Measurements from ENCODE around the gene RAPGEF2. TPM values are rescaled to one million over a fixed set of nuclear protein-coding genes. Genes with fewer than 3 reads are reported as not detected.

RAPGEF2 gene, protein sequence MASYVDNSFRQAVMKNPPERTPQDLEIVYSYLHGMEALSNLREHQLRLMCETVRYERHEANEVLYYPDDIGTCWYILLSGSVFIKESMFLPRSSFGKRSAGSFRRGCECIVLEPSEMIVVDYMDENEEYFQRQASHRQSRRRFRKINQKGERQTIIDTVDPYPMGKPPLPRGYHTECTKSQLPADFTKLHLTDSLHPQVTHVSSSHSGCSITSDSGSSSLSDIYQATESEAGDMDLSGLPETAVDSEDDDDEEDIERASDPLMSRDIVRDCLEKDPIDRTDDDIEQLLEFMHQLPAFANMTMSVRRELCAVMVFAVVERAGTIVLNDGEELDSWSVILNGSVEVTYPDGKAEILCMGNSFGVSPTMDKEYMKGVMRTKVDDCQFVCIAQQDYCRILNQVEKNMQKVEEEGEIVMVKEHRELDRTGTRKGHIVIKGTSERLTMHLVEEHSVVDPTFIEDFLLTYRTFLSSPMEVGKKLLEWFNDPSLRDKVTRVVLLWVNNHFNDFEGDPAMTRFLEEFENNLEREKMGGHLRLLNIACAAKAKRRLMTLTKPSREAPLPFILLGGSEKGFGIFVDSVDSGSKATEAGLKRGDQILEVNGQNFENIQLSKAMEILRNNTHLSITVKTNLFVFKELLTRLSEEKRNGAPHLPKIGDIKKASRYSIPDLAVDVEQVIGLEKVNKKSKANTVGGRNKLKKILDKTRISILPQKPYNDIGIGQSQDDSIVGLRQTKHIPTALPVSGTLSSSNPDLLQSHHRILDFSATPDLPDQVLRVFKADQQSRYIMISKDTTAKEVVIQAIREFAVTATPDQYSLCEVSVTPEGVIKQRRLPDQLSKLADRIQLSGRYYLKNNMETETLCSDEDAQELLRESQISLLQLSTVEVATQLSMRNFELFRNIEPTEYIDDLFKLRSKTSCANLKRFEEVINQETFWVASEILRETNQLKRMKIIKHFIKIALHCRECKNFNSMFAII (N-terminal part only)
- 10 to 100 TPM; 31.3 to 78.1 (median 67.0) TPM for total RNA-seq
- 10 to 100 TPM in 1 of 3 donors, 1 to 10 TPM in 2; 3.3 to 10.1 (median 7.3) TPM for polyA plus RNA-seq
- long read RNA-seq, donor 1 = 0 reads
- long read RNA-seq, donor 2, partial matches to known transcripts = 5 of 5 reads
- long read RNA-seq, donor 2, other reads (novel, unspliced or antisense) = 0 of 5 reads
- long read RNA-seq, donor 3, partial matches to known transcripts = 0 of 1 reads
- long read RNA-seq, donor 3, other reads (novel, unspliced or antisense) = 0 of 1 reads
- long read RNA-seq, donor 4 = 0 reads
- long read RNA-seq, donor 5 = 0 reads
- long read RNA-seq, donor 6 = 0 reads
- long read RNA-seq, donor 7 = 0 reads
- long read RNA-seq, donor 8 = 0 reads
- long read RNA-seq, donor 9, partial matches to known transcripts = 0 of 1 reads
- long read RNA-seq, donor 9, other reads (novel, unspliced or antisense) = 0 of 1 reads
- long read RNA-seq, donor 10 = 0 reads

DNA sequence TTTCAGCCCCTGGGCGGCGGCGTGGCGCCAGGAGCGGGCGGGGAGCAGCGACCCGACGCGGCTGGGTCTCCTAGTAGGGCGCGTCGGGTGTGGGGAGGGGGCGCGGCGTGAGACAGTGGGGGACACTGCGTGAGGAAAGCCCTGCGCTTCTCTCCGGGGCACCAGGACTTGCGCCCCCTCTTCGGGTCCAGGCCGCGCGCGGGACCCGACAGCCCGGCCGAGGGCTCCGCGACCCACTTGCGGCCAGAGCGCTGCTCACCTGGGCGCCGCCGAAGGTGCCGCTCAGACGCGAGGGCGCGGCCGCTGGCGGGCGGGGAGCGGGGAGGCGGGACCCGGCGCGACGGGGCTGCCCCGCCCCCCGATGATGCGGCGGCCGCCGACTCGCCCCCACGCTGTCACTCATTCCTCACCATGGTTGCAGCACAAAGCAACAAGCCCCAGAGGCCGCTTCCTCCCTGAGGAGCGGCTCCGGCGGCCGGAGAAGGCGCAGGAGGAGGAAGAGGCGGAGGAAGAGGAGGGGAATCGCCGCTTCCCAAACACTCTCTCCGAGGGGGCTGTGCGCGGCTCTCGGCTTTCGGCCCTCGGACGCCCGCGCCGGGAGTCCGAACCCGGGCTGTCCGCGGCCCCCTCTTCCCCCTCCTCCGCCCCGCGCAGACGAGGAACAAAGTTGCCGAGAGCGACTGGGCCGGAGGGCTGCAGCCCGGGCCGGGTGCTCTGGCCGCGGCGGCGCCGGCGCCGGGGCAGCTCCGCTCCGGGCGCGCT lies at the start of gene RAPGEF2:
Gene RAPGEF2, plus strand, starts transcription at position 458 of the 762 bp plus-strand sequence. CDS start 1,084 bp downstream, outside the sequence.
- intact Hi-C loops (cut with DNase I; ENCODE audit: low total_unique reads) = no loop called here
- Histone ChIP-seq H3K36me3 (no peaks in the 10 kb centered on the region), H3K27me3 (no peaks in the 10 kb centered on the region), H3K27ac (peak within 1 kb of the TSS; percentile 94 to 99 (median 98)), H3K4me1 (peaks cover 15 to 50% (median 38%) of the 10 kb centered on the region in 4 donors), H3K4me3 (peak within 1 kb of the TSS; percentile 86 to 97 (median 92)), H3K9me3 (no peaks in the 10 kb centered on the region)
- peak; percentile 93 to 98 for DNase-seq
- 0 to 2% (median 0%) methylated on average over 13 to 100 of the region's 100 CpGs for WGBS, 5 donors
- peak; percentile 96 to 97 (median 97) for TF ChIP-seq POLR2AphosphoS5 (IDR thresholded peaks at IDR 0.05)
- TF ChIP-seq EP300 (IDR thresholded peaks at IDR 0.05) = no peak
- TF ChIP-seq POLR2A (IDR thresholded peaks at IDR 0.05) = peak in 2 of 4 donors; percentile 83 to 84

DNA sequence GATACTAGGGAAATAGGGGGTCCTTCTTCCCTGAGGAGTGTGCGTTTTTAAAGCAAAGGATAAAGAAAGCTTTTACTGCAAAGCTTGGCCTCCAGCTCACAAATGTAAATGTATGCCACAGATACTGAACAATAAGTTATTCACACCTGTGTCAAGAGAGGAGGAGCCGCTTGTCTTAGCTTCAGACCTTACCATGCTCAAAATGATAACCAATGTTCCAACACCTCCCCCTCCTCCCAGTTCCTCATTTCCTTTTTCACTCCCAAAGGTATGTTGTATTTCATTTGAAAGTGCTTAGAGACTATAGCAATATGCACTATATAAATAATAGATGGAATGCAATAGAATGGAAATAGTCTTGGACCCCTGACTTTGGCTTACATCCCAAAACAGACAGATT lies 47.0 kb upstream of the RAPGEF2 start:
- intact Hi-C loops (cut with DNase I; ENCODE audit: low total_unique reads) = no loop called here
- DNase-seq = no peak
- H3K4me1 ChIP-seq = no peaks in the 10 kb centered on the region
- no peaks in the 10 kb centered on the region for H3K27me3 ChIP-seq
- TF ChIP-seq POLR2AphosphoS5 (IDR thresholded peaks at IDR 0.05) (no peak), POLR2A (IDR thresholded peaks at IDR 0.05) (no peak), EP300 (IDR thresholded peaks at IDR 0.05) (no peak), CTCF (IDR thresholded peaks at IDR 0.05) (no peak)
- WGBS, 5 donors = 61 to 76% (median 73%) methylated on average over 2 of the region's 2 CpGs
- no peak overlapping the region for H3K27ac ChIP-seq
- no peaks in the 10 kb centered on the region for H3K9me3 ChIP-seq
- H3K36me3 ChIP-seq = no peaks in the 10 kb centered on the region
- H3K4me3 ChIP-seq = no peak overlapping the region

GRCh38 chr4:159060161-159060560 lies 42.7 kb upstream of the RAPGEF2 start:
- H3K9me3 ChIP-seq = no peaks in the 10 kb centered on the region
- intact Hi-C loops (cut with DNase I; ENCODE audit: low total_unique reads) = no loop called here
- 46 to 68% (median 61%) methylated on average over 3 of the region's 3 CpGs for WGBS, 5 donors
- no peak for TF ChIP-seq EP300 (IDR thresholded peaks at IDR 0.05)
- no peaks in the 10 kb centered on the region for H3K36me3 ChIP-seq
- no peak for DNase-seq
- H3K4me3 ChIP-seq = no peak overlapping the region
- no peaks in the 10 kb centered on the region for H3K4me1 ChIP-seq
- H3K27ac ChIP-seq = no peak overlapping the region
- no peaks in the 10 kb centered on the region for H3K27me3 ChIP-seq

DNA sequence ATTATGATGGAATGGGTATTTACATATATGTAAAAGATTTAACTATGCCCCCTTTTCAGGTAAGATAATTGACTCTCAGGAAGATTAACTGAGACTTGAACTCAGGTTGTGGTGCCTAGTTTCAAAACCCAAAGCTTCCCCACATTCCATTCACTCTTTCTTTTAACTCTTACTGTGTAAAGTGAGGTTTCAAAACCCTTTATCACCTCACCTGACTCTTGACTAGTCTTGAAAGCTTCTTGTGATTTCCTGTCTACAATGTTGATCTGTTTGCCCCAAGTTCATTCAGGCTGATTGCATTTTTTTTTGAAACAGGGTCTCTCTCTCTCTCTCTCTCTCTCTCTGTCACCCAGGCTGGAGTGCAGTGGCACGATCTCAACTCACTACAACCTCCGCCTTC lies 40.5 kb upstream of the RAPGEF2 start:
- Histone ChIP-seq H3K27ac (no peak overlapping the region), H3K27me3 (no peaks in the 10 kb centered on the region), H3K36me3 (no peaks in the 10 kb centered on the region), H3K4me3 (no peak overlapping the region), H3K9me3 (no peaks in the 10 kb centered on the region), H3K4me1 (no peaks in the 10 kb centered on the region)
- DNase-seq = no peak
- TF ChIP-seq POLR2A (IDR thresholded peaks at IDR 0.05) (no peak), POLR2AphosphoS5 (IDR thresholded peaks at IDR 0.05) (no peak), EP300 (IDR thresholded peaks at IDR 0.05) (no peak), CTCF (IDR thresholded peaks at IDR 0.05) (no peak)
- intact Hi-C loops (cut with DNase I; ENCODE audit: low total_unique reads) = no loop called here
- WGBS, 5 donors = 36 to 97% (median 82%) methylated on average over 2 of the region's 2 CpGs

All from stomach (tissue), 19 donors.